H9 (cell line): Measurements from ENCODE around the gene CLASP2. TPM values are rescaled to one million over a fixed set of nuclear protein-coding genes. Genes with fewer than 3 reads are reported as not detected.

ENCODE experiments used
- DNase-seq: peaks from one replicate; pipeline ENCODE4 v3.0.0-alpha.2; 2017
- H2AFZ ChIP-seq: one replicate; pipeline ENCODE4 v1.6.1; 2013; ENCODE audit warnings: mild to moderate bottlenecking, low read length, control low read depth, moderate library complexity
- H2AK5ac ChIP-seq: 2 replicates; pipeline ENCODE4 v1.6.1; 2013; ENCODE audit warnings: low read length, control low read depth, mixed read lengths; ENCODE audit not compliant: insufficient read length
- H2BK120ac ChIP-seq: one replicate; pipeline ENCODE4 v1.6.1; 2013; ENCODE audit warnings: low read depth, mild to moderate bottlenecking, low read length, control low read depth, inconsistent platforms; ENCODE audit not compliant: poor library complexity, severe bottlenecking
- H2BK12ac ChIP-seq: 2 replicates; pipeline ENCODE4 v1.6.1; 2013; ENCODE audit warnings: low read length, control low read depth, mixed read lengths, low read depth; ENCODE audit not compliant: insufficient read length
- H2BK15ac ChIP-seq: 2 replicates; pipeline ENCODE4 v1.6.1; 2013; ENCODE audit warnings: low read depth, low read length, control low read depth
- H2BK20ac ChIP-seq: one replicate; pipeline ENCODE4 v1.6.1; 2013; ENCODE audit warnings: low read depth, mild to moderate bottlenecking, low read length, control low read depth, inconsistent platforms; ENCODE audit not compliant: poor library complexity, severe bottlenecking
- H2BK5ac ChIP-seq: 2 replicates; pipeline ENCODE4 v1.6.1; 2013; ENCODE audit warnings: low read length, control low read depth, mixed read lengths; ENCODE audit not compliant: insufficient read length
- H3K14ac ChIP-seq: 2 replicates; pipeline ENCODE4 v1.6.1; 2013; ENCODE audit warnings: low read length, control low read depth; ENCODE audit not compliant: insufficient read depth
- H3K18ac ChIP-seq: 2 replicates; pipeline ENCODE4 v1.6.1; 2013; ENCODE audit warnings: low read depth, mild to moderate bottlenecking, mixed read lengths, low read length, control low read depth; ENCODE audit not compliant: insufficient read length
- H3K23ac ChIP-seq: 2 replicates; pipeline ENCODE4 v1.6.1; 2013; ENCODE audit warnings: low read length, control low read depth, mixed read lengths, low read depth; ENCODE audit not compliant: insufficient read length
- H3K23me2 ChIP-seq: 2 replicates; pipeline ENCODE4 v1.6.1; 2013; ENCODE audit warnings: low read depth, mild to moderate bottlenecking, mixed read lengths, low read length, control low read depth; ENCODE audit not compliant: insufficient read length, poor library complexity, severe bottlenecking
- H3K27ac ChIP-seq: 2 replicates; pipeline ENCODE4 v1.5.1; 2013; ENCODE audit warnings: low read length, control low read depth, mixed read lengths, low read depth; ENCODE audit not compliant: insufficient read length
- H3K27me3 ChIP-seq: 2 replicates; pipeline ENCODE4 v1.6.1; 2013; ENCODE audit warnings: low read length, control low read depth, inconsistent platforms; ENCODE audit not compliant: insufficient read depth
- H3K4ac ChIP-seq: 2 replicates; pipeline ENCODE4 v1.6.1; 2013; ENCODE audit warnings: low read depth, mild to moderate bottlenecking, control low read depth, inconsistent platforms, low read length, moderate library complexity
- H3K4me1 ChIP-seq: 2 replicates; pipeline ENCODE4 v1.6.1; 2013; ENCODE audit warnings: low read length, control low read depth, inconsistent platforms; ENCODE audit not compliant: insufficient read depth
- H3K4me2 ChIP-seq: 2 replicates; pipeline ENCODE4 v1.6.1; 2013; ENCODE audit warnings: low read length, control low read depth, mixed read lengths; ENCODE audit not compliant: insufficient read length, insufficient read depth
- H3K56ac ChIP-seq: 2 replicates; pipeline ENCODE4 v1.6.1; 2013; ENCODE audit warnings: low read depth, mild to moderate bottlenecking, mixed read lengths, low read length, control low read depth; ENCODE audit not compliant: insufficient read length
- H3K79me1 ChIP-seq: 2 replicates; pipeline ENCODE4 v1.6.1; 2013; ENCODE audit warnings: low read depth, mild to moderate bottlenecking, moderate library complexity, low read length, control low read depth, inconsistent platforms; ENCODE audit not compliant: insufficient read depth, poor library complexity, severe bottlenecking
- H3K79me2 ChIP-seq: 2 replicates; pipeline ENCODE4 v1.6.1; 2013; ENCODE audit warnings: low read length, control low read depth, inconsistent platforms; ENCODE audit not compliant: insufficient read depth
- H3K9ac ChIP-seq: 2 replicates; pipeline ENCODE4 v1.6.1; 2013; ENCODE audit warnings: low read length, control low read depth, mixed read lengths; ENCODE audit not compliant: insufficient read length; ENCODE audit errors: extremely low read depth
- H3K9me3 ChIP-seq: one replicate; pipeline ENCODE4 v1.6.1; 2013; ENCODE audit warnings: low read depth, low read length, inconsistent platforms; ENCODE audit not compliant: control insufficient read depth
- H3T11ph ChIP-seq: one replicate; pipeline ENCODE4 v1.6.1; 2013; ENCODE audit warnings: mild to moderate bottlenecking, low read length, control low read depth, inconsistent platforms
- H4K20me1 ChIP-seq: one replicate; pipeline ENCODE4 v1.6.1; 2013; ENCODE audit not compliant: control insufficient read depth, insufficient read length, insufficient read depth
- H4K5ac ChIP-seq: 2 replicates; pipeline ENCODE4 v1.6.1; 2013; ENCODE audit warnings: low read depth, mild to moderate bottlenecking, mixed read lengths, low read length, control low read depth; ENCODE audit not compliant: insufficient read length
- H4K8ac ChIP-seq: replicated peaks from 2 replicates; pipeline ENCODE4 v1.6.1; 2013; ENCODE audit warnings: low read length, control low read depth, mixed read lengths, low read depth; ENCODE audit not compliant: insufficient read length
- H4K91ac ChIP-seq: 2 replicates; pipeline ENCODE4 v1.6.1; 2013; ENCODE audit warnings: low read depth, mild to moderate bottlenecking, moderate library complexity, mixed read lengths, low read length, control low read depth; ENCODE audit not compliant: insufficient read length
- H3K27ac Mint-ChIP-seq, 3 experiments: 2 replicates in 2 of 3; 3 replicates in 1 of 3; pipeline ENCODE4 v1.8.0; 2020 to 2021; ENCODE audit warnings: mixed read lengths in 3 of 3, mild to moderate bottlenecking in 1 of 3, moderate library complexity in 1 of 3
- H3K27me3 Mint-ChIP-seq: 2 replicates; pipeline ENCODE4 v1.8.0; 2021; ENCODE audit warnings: low read depth, mild to moderate bottlenecking, moderate library complexity, mixed read lengths
- H3K36me3 Mint-ChIP-seq, 3 experiments: 2 replicates in 2 of 3; 3 replicates in 1 of 3; pipeline ENCODE4 v1.8.0; 2020 to 2021; ENCODE audit warnings: low read depth in 3 of 3, mixed read lengths in 3 of 3; ENCODE audit not compliant: insufficient read depth in 1 of 3
- H3K4me1 Mint-ChIP-seq, 2 experiments: 2 replicates each; pipeline ENCODE4 v1.8.0; 2020; ENCODE audit warnings: mixed read lengths in 2 of 2
- H3K4me3 Mint-ChIP-seq, 2 experiments: 2 replicates in 1 of 2; 3 replicates in 1 of 2; pipeline ENCODE4 v1.8.0; 2020 to 2021; ENCODE audit warnings: mild to moderate bottlenecking in 2 of 2, mixed read lengths in 2 of 2, moderate library complexity in 1 of 2
- H3K9me3 Mint-ChIP-seq, 2 experiments: 2 replicates in 1 of 2; 3 replicates in 1 of 2; pipeline ENCODE4 v1.8.0; 2020; ENCODE audit warnings: mild to moderate bottlenecking in 2 of 2, mixed read lengths in 2 of 2, moderate library complexity in 1 of 2
- CTCF ChIP-seq: fragments of 200-600 bp; sonication (generic); conservative IDR thresholded peaks from 3 replicates; pipeline ENCODE4 v1.8.0; 2021; ENCODE audit warnings: antibody characterized with exemption, mild to moderate bottlenecking
- WGBS: extraction: QIAGEN DNeasy Blood & Tissue Kit; methylation state at CpG from one replicate; pipeline ENCODE4 v1.1.7; 2013; ENCODE audit warnings: missing lambda C conversion rate, low lambda C conversion rate, mixed read lengths; ENCODE audit not compliant: insufficient read length; ENCODE audit errors: extremely low coverage; 5-methylcytosine and 5-hydroxymethylcytosine counted together
- total RNA-seq: library from RNA; stranded (reverse); gene quantifications from 2 replicates; pipeline ENCODE4 v1.2.1, GENCODE V29; 2021

Gene CLASP2
- total RNA-seq, 1 experiment from 2014 or later: 60.5 TPM

GRCh38 chr3:33577588-33577987 lies 140.5 kb downstream of the CLASP2 start:
- Mint-ChIP-seq H3K4me3 (peak overlapping the region in 1 of 2 experiments; percentile 27; a peak in 1 of 5 replicates), H3K36me3 (peaks cover 7 to 19% (median 14%) of the 10 kb centered on the region in 3 experiments), H3K27me3 (no peaks in the 10 kb centered on the region), H3K4me1 (peaks cover 52 to 53% of the 10 kb centered on the region in 2 experiments), H3K27ac (peak overlapping the region; percentile 91 to 97 (median 97); a peak in 6 of 7 replicates), H3K9me3 (no peaks in the 10 kb centered on the region)
- H3K27ac ChIP-seq: no peak overlapping the region
- H3K23ac ChIP-seq: no peak overlapping the region
- H2BK120ac ChIP-seq: no peak overlapping the region
- no peak overlapping the region for H2BK12ac ChIP-seq
- no peak overlapping the region for H3K14ac ChIP-seq
- no peak overlapping the region for H3T11ph ChIP-seq
- DNase-seq: peak; percentile 47
- no peak overlapping the region for H4K8ac ChIP-seq
- H3K4ac ChIP-seq: no peak overlapping the region
- H4K20me1 ChIP-seq: no peaks in the 10 kb centered on the region
- WGBS: no CpG with 5 or more reads among the region's 1 CpG
- no peak overlapping the region for H2AFZ ChIP-seq
- H2BK5ac ChIP-seq: no peak overlapping the region
- H4K91ac ChIP-seq: no peak overlapping the region
- peak overlapping the region; percentile 51 for H3K4me2 ChIP-seq
- no peaks in the 10 kb centered on the region for H3K9me3 ChIP-seq
- H2AK5ac ChIP-seq: no peak overlapping the region
- H3K23me2 ChIP-seq: no peaks in the 10 kb centered on the region
- H3K27me3 ChIP-seq: no peaks in the 10 kb centered on the region
- H3K56ac ChIP-seq: no peak overlapping the region
- no peak overlapping the region for H2BK15ac ChIP-seq
- H4K5ac ChIP-seq: no peak overlapping the region
- peaks cover 12% of the 10 kb centered on the region for H3K4me1 ChIP-seq
- no peak overlapping the region for H3K9ac ChIP-seq
- H3K18ac ChIP-seq: no peak overlapping the region
- H3K79me1 ChIP-seq: no peaks in the 10 kb centered on the region
- no peak overlapping the region for H2BK20ac ChIP-seq
- H3K79me2 ChIP-seq: no peaks in the 10 kb centered on the region
- TF ChIP-seq CTCF: no peak
